C4-2B (cell line): ENCODE data around the gene CCDC27.
"Not testable (repeated sequence)": the region's sequence is repeated elsewhere in the genome, so short reads cannot be mapped to it uniquely, and the experiment has no call there.

Source experiments
- H3K27ac ChIP-seq: fragments of 450-650 bp; 2 replicates; pipeline ENCODE4 v1.5.1; 2017
- CTCF ChIP-seq: fragments of 450-650 bp; conservative IDR thresholded peaks from 2 replicates; pipeline ENCODE4 v1.5.1; 2017; ENCODE audit warnings: mild to moderate bottlenecking
- ZFX ChIP-seq: fragments of 450-650 bp; IDR thresholded peaks from 2 replicates; pipeline ENCODE4 v1.6.1; 2017

The CCDC27 gene

GRCh38 chr1:3790952-3791351, 38.7 kb downstream of the CCDC27 start:
- TF ChIP-seq CTCF (no peak), ZFX (no peak)
- H3K27ac ChIP-seq: no peak overlapping the region

GRCh38 chr1:3795453-3796214, 43.4 kb downstream of the CCDC27 start:
- H3K27ac ChIP-seq: peak overlapping the region; percentile 88

GRCh38 chr1:3796215-3797061, 44.2 kb downstream of the CCDC27 start, which contains the start of gene LRRC47:
TSS of gene LRRC47 (minus strand) at chr1:3796498. CDS start at chr1:3796476, 22 bp downstream.
- TF ChIP-seq ZFX (peak; percentile 100), CTCF (no peak)

More at GRCh38 chr1:3795453-3796214, 43.4 kb downstream of the CCDC27 start:
- no peak for TF ChIP-seq ZFX

GRCh38 chr1:3799976-3800685, 47.9 kb downstream of the CCDC27 start:
- H3K27ac ChIP-seq: no peak overlapping the region
- TF ChIP-seq ZFX: no peak
- TF ChIP-seq CTCF: no peak

More at GRCh38 chr1:3796215-3797061, 44.2 kb downstream of the CCDC27 start, which contains the start of gene LRRC47:
- H3K27ac ChIP-seq: peak within 1 kb of the TSS; percentile 88

GRCh38 chr1:3800795-3801194, 48.5 kb downstream of the CCDC27 start:
- H3K27ac ChIP-seq: not testable (repeated sequence)

- TF ChIP-seq ZFX (no peak), CTCF (no peak)
- no peak overlapping the region for H3K27ac ChIP-seq
Measured at GRCh38 chr1:3803905-3804626, 51.8 kb downstream of the CCDC27 start.

GRCh38 chr1:3804627-3804944, 52.3 kb downstream of the CCDC27 start:
- H3K27ac ChIP-seq: not testable (repeated sequence)

- no peak for TF ChIP-seq ZFX
- no peak for TF ChIP-seq CTCF
- no peak overlapping the region for H3K27ac ChIP-seq
Measured at GRCh38 chr1:3805038-3805437, 52.8 kb downstream of the CCDC27 start.
